ENCODE data around the gene M1AP.
"Not testable (repeated sequence)": the region's sequence is repeated elsewhere in the genome, so short reads cannot be mapped to it uniquely, and the experiment has no call there.

Gene M1AP

GRCh38 chr2:74561022-74561421, 87.1 kb downstream of the M1AP start:
- not testable (repeated sequence) for DNase-seq

- no peak for DNase-seq
These were observed 87.5 kb downstream of the M1AP start for GRCh38 chr2:74560591-74560990.

GRCh38 chr2:74559912-74560311, 88.2 kb downstream of the M1AP start:
- DNase-seq = no peak

GRCh38 chr2:74558284-74559230, 89.6 kb downstream of the M1AP start:
- no peak for DNase-seq

- DNase-seq = no peak
These were observed 91.2 kb downstream of the M1AP start for GRCh38 chr2:74556831-74557370.

- no peak for DNase-seq
These were observed 92.0 kb downstream of the M1AP start for GRCh38 chr2:74556159-74556558.

- no peak for DNase-seq
These were observed 92.5 kb downstream of the M1AP start for GRCh38 chr2:74555610-74556103.

GRCh38 chr2:74554820-74555531, 93.2 kb downstream of the M1AP start:
- peak; percentile 62 for DNase-seq

GRCh38 chr2:74553892-74554819, 94.0 kb downstream of the M1AP start, which contains the start of the genes DOK1 and LOXL3:
TSS of gene DOK1 (plus strand) at chr2:74554720. CDS start at chr2:74554755, 35 bp downstream.
TSS of gene LOXL3 (minus strand) at chr2:74553942. CDS start at chr2:74552634, 1,308 bp downstream.
- DNase-seq = peak; percentile 92

- DNase-seq = no peak
These were observed 95.0 kb downstream of the M1AP start for GRCh38 chr2:74552914-74553811.

GRCh38 chr2:74551942-74552913, 95.9 kb downstream of the M1AP start:
- DNase-seq = no peak

- no peak for DNase-seq
These were observed 96.6 kb downstream of the M1AP start for GRCh38 chr2:74551530-74551929.

GRCh38 chr2:74550231-74550630, 97.9 kb downstream of the M1AP start:
- no peak for DNase-seq

- DNase-seq = no peak
These were observed 99.0 kb downstream of the M1AP start for GRCh38 chr2:74548900-74549826.

GRCh38 chr2:74548285-74548899, 99.7 kb downstream of the M1AP start:
- no peak for DNase-seq

- no peak for DNase-seq
These were observed 102.1 kb downstream of the M1AP start for GRCh38 chr2:74546004-74546403.

GRCh38 chr2:74544634-74545033, 103.5 kb downstream of the M1AP start:
- peak; percentile 36 for DNase-seq

GRCh38 chr2:74542978-74543377, 105.2 kb downstream of the M1AP start:
- no peak for DNase-seq

Data from CD4-positive, alpha-beta T cell treated with Interleukin-17A for 4 hours (primary cell).